AG04449 (cell line): Measurements from ENCODE around the gene ZNF516.

Experiments
- CTCF ChIA-PET: fragments of 350-600 bp; formaldehyde crosslinking; extraction: SDS; loops from one replicate; lab custom pipeline; 2021; ENCODE audit warnings: antibody characterized with exemption; lab: Yijun Ruan, JAX
- POLR2A ChIA-PET: fragments of 400-600, 350-600 bp; formaldehyde crosslinking; extraction: SDS; loops from one replicate; lab custom pipeline; 2020; ENCODE audit warnings: antibody characterized with exemption, inconsistent platforms; lab: Yijun Ruan, JAX
- DNase-seq: peaks from one replicate; pipeline ENCODE4 v3.0.0-alpha.2; 2010; ENCODE audit warnings: low read depth, low spot score
- H3K4me3 ChIP-seq: 2 replicates; pipeline ENCODE4 v1.5.1; 2011; ENCODE audit warnings: low read depth, mild to moderate bottlenecking, control low read depth, low read length
- TF ChIP-seq, protein P1 (sequence below): IDR thresholded peaks from one replicate; pipeline ENCODE4 v1.5.1; 2011; ENCODE audit warnings: mild to moderate bottlenecking, moderate library complexity, low read length, control low read depth, inconsistent platforms; ENCODE audit not compliant: insufficient read depth; ENCODE audit errors: missing control alignments

The ZNF516 gene

GRCh38 chr18:76503649-76504386 is 8.8 kb upstream of the ZNF516 start:
- TF ChIP-seq, protein P1, sequence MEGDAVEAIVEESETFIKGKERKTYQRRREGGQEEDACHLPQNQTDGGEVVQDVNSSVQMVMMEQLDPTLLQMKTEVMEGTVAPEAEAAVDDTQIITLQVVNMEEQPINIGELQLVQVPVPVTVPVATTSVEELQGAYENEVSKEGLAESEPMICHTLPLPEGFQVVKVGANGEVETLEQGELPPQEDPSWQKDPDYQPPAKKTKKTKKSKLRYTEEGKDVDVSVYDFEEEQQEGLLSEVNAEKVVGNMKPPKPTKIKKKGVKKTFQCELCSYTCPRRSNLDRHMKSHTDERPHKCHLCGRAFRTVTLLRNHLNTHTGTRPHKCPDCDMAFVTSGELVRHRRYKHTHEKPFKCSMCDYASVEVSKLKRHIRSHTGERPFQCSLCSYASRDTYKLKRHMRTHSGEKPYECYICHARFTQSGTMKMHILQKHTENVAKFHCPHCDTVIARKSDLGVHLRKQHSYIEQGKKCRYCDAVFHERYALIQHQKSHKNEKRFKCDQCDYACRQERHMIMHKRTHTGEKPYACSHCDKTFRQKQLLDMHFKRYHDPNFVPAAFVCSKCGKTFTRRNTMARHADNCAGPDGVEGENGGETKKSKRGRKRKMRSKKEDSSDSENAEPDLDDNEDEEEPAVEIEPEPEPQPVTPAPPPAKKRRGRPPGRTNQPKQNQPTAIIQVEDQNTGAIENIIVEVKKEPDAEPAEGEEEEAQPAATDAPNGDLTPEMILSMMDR, result no peak
- no peak for DNase-seq
- ChIA-PET CTCF (no interaction called here), POLR2A (no interaction called here)
- H3K4me3 ChIP-seq, result no peak overlapping the region

DNA sequence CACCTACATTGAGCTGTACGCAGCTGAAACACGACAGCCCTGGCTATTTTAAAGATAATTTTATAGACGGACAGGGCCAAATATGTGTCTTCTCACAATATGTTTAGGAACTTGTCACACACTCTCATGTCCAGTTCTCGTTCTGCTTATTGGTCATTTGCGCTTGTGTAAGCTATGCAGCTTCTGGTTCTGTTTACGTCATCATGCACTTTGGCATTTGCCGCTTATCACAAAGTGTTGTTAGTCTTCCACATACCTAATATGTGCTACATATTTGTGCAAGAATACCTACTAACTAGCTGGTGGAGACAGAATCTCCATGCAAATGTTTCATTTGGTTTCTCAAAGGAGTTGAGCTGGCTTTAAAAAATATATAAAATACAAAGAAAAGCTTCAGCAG is 7.5 kb upstream of the ZNF516 start:
- CTCF ChIA-PET, result interaction anchor here (1.0 to 1.5 kb wide), 2 partner anchors 103 to 207 kb away, joined by 3 to 5 read pairs; no protein-coding TSS in a partner anchor
- POLR2A ChIA-PET, result interaction anchor here (1.5 kb wide), 1 partner anchor 10 kb away, joined by 4 read pairs; no protein-coding TSS in a partner anchor

GRCh38 chr18:76499637-76500340 is 4.7 kb upstream of the ZNF516 start:
- ChIA-PET POLR2A (no interaction called here), CTCF (no interaction called here)
- TF ChIP-seq, protein P1, result no peak
- no peak overlapping the region for H3K4me3 ChIP-seq
- no peak for DNase-seq

More for the DNA sequence above, 7.5 kb upstream of the ZNF516 start:
- DNase-seq, result no peak
- TF ChIP-seq, protein P1, result no peak
- no peak overlapping the region for H3K4me3 ChIP-seq

GRCh38 chr18:76499021-76499420 is 4.0 kb upstream of the ZNF516 start:
- ChIA-PET CTCF (interaction anchor here (1.0 to 2.6 kb wide), 2 partner anchors 16 to 101 kb away, joined by 3 to 13 read pairs; no protein-coding TSS in a partner anchor), POLR2A (no interaction called here)
- no peak for DNase-seq
- TF ChIP-seq, protein P1, result no peak
- no peak overlapping the region for H3K4me3 ChIP-seq

DNA sequence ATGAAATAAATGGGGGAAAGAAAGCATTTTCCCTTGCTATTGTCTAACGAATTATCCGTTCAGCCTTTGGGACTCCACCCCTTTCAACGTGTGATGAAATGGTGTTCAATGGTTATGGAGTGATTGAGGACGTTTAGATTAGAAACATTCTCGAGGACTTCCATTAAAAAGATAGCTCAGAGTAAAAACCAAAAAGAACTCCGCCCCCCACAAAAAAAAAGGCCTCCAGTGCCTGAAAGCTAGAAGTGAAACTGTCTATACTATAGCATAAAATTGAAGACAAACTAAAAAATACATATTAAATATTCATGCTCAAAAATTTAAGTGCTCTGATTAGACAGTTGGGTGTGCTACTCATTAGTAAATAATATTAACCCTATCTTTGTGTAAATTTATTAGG is 3.0 kb upstream of the ZNF516 start:
- POLR2A ChIA-PET, result no interaction called here
- TF ChIP-seq, protein P1, result no peak
- CTCF ChIA-PET, result interaction anchor here (0.7 to 2.6 kb wide), 5 partner anchors 10 to 212 kb away, joined by 3 to 13 read pairs (median 3); no protein-coding TSS in a partner anchor
- H3K4me3 ChIP-seq, result no peak overlapping the region
- DNase-seq, result no peak

- no peak overlapping the region for H3K4me3 ChIP-seq
- TF ChIP-seq, protein P1, result no peak
- ChIA-PET CTCF (interaction anchor here (0.9 to 2.6 kb wide), 3 partner anchors 9 to 198 kb away, joined by 3 to 13 read pairs (median 3); no protein-coding TSS in a partner anchor), POLR2A (no interaction called here)
- DNase-seq, result no peak
Measured at GRCh38 chr18:76497021-76497420, 2.0 kb upstream of the ZNF516 start.
